Measurements from ENCODE around the gene BHLHE40.

GRCh38 chr3:4956099-4956498 is 23.1 kb upstream of the BHLHE40 start:
- TF ChIP-seq POLR2A (IDR thresholded peaks at IDR 0.05; ENCODE audit: control extremely low read depth in 1 of 2, low read depth in 2 of 2, low read length in 2 of 2) (no peak), TAF1 (IDR thresholded peaks at IDR 0.05; ENCODE audit: low read depth, low read length) (no peak), CTCF (IDR thresholded peaks at IDR 0.05; ENCODE audit: control extremely low read depth in 1 of 3, insufficient read depth in 1 of 3, low read depth in 1 of 3, low read length in 3 of 3) (no peak), POLR2AphosphoS5 (IDR thresholded peaks at IDR 0.05; ENCODE audit: low read depth, low read length) (no peak), TEAD4 (IDR thresholded peaks at IDR 0.05; ENCODE audit: low read depth, low read length) (no peak), NRF1 (IDR thresholded peaks at IDR 0.05; ENCODE audit: low read depth, low read length) (no peak), SP1 (IDR thresholded peaks at IDR 0.05; ENCODE audit: low read depth, low read length) (no peak), JUND (IDR thresholded peaks at IDR 0.05; ENCODE audit: low read length) (no peak), CHD1 (IDR thresholded peaks at IDR 0.05; ENCODE audit: low read depth, low read length) (no peak), EGR1 (IDR thresholded peaks at IDR 0.05; ENCODE audit: borderline replicate concordance, low read depth, low read length) (no peak), RNF2 (IDR thresholded peaks at IDR 0.05; ENCODE audit: borderline replicate concordance, low read depth, low read length, missing control alignments, poor library complexity, severe bottlenecking) (no peak), SIRT6 (IDR thresholded peaks at IDR 0.05; ENCODE audit: low read length) (no peak), SAP30 (IDR thresholded peaks at IDR 0.05; ENCODE audit: insufficient read depth, insufficient replicate concordance, low read length) (no peak), TCF12 (IDR thresholded peaks at IDR 0.05; ENCODE audit: low read depth, low read length) (no peak)
